SH-SY5Y (cell line): ENCODE data around the gene USH2A.

ENCODE experiments used
- GATA2 ChIP-seq: IDR thresholded peaks from 2 replicates; pipeline ENCODE4 v1.6.1; 2011; ENCODE audit warnings: mild to moderate bottlenecking, low read depth, low read length
- GATA3 ChIP-seq: IDR thresholded peaks from 2 replicates; pipeline ENCODE4 v1.6.1; 2011; ENCODE audit warnings: low read depth, mild to moderate bottlenecking, low read length, moderate library complexity

DNA sequence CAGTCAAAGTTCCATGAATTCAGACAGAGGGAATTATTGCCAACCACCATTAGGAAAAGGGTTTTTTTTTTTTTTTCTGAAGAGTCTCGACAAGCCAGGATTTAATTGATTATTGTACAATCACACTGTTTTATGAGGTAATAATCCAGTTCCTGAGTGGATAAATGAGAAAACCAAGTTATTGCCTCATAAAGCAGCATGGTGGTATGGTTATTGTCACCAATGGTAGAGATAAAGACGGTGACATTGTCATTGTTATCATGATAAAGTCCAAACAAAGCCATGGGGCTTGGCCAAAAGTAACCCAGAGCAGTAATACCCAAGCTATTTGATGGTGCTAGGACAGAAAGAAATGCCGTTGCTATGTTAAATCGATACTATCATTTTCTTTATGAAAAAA lies 232.8 kb downstream of the USH2A start:
- TF ChIP-seq GATA3, result peak; percentile 95
- peak; percentile 89; the same call in 1 of the 2 replicates for TF ChIP-seq GATA2
